Measurements from ENCODE around the gene NUP153.
"Not testable (repeated sequence)": the region's sequence is repeated elsewhere in the genome, so short reads cannot be mapped to it uniquely, and the experiment has no call there.

Gene NUP153

DNA sequence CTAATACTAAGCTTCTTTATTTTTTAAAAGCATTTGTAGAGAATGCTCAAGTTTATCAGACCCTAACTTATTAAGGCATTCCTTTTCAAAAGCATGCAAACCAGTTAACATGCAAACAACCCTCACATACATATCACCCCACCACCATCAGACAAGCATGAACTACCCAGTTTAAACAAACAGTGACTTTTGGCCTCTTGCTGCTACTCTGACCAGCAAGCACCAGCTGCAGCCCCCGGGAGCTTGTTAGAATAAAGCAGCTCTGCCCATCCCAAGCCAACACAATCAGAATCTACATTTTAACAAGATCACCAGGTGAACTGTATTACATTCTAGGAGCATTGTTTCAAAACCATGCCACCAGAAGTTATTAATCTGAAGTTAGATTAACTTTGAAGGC, 5.9 kb upstream of the NUP153 start:
- DNase-seq: no peak

DNA sequence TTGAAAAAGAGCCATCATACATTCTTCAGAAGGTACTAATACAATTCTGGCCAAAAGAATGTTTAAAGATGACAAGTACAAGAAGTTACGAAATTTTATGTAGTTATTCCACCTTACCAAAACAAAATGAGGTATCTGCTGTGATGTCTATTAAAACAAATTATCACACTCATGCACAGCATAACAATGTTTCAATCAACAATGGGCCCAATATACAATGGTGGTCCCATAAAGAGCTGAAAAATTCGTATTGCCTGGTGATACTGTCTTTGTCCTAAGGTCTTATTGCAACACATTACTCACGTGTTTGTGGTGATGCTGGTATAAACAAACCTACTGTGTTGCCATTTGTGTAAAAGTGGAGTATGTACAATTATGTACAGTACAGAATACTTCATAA, 3.6 kb upstream of the NUP153 start:
- no peak for DNase-seq

DNA sequence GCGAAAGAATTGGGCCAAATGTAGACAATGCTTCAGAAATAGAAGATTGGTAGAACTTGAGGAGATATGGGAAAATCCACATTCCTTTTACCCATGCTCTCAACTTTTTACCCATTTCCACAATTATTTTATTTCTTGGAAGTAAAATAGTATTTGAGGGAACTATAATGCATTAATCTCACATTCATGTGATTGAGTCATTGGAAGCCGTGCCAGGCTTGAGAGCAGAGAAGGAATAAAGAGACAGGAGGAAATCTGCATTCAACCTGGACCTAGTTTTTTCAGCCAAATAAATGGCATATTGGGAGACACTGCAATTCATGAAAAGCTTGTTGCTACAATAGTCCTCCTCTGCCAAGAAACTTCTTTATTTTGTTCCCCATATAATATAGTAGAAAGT, 2.8 kb upstream of the NUP153 start:
- DNase-seq: no peak

DNA sequence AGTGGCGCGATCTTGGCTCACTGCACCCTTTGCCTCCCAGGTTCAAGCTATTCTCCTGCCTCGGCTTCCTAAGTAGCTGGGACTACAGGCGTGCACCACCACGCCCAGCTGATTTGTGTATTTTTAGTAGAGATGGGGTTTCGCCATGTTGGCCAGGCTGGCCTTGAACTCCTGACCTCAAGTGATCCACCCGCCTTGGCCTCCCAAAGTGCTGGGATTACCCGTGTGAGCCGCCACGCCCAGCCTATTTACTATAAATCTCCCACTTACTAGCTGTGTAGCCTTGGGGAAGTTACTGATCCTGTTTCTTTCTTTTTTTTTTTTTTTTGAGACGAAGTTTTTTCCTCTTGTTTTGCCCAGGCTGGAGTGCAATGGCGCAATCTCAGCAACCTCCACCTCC, 1.3 kb upstream of the NUP153 start:
- DNase-seq: not testable (repeated sequence)

DNA sequence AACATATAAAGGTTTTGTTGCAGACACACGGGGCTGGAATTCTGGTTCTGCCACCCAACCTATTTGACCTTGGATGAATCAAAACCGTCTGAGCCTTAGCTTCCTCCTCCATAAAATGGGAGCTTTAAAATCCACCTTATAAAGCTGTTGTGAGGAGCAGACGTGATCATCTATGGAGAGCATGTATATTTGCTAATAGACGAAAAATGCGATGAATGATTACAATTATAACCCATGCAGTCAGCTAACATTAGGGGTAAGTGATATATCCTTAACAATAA, 586 bp upstream of the NUP153 start:
- no peak for DNase-seq

DNA sequence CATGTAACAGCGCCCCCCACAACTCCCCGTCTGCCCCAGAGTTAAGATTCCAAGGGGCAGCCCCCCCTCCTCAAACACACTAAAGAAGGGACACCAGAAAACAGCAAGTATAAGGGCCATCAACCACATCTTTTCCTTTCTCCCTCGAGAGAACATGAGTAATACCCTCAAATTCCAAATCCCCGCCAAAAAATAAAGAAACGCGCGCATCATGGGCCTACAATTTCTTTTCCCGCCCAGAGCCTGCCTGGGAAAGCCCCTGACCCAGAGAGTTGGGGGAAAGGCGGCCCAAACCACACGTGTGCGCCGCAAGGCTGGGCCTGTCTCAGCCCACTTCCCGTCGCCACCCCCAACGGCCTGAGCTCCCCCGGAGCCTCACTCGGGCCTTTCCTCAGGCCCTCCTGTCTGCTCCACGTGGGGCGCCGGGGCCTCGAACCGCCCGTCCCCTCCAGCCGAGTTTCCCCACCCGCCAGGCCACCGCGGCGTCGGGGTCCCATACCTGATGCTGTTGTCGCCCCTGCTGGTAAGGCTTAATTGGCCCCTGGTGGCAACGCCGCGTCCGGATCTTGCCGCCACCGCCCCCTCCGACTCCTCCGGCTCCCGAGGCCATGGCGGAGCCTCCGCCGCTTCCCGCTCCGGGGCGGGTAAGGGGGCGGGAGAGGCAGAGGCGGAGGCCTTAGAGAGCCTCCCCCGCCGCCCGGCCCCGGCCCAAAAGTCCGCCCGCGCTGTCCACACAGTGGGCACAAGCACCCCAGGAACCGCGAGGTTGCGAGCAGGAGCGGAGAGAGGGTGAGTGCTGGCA, 746 bp downstream of the NUP153 start:
- peak; percentile 72 for DNase-seq

DNA sequence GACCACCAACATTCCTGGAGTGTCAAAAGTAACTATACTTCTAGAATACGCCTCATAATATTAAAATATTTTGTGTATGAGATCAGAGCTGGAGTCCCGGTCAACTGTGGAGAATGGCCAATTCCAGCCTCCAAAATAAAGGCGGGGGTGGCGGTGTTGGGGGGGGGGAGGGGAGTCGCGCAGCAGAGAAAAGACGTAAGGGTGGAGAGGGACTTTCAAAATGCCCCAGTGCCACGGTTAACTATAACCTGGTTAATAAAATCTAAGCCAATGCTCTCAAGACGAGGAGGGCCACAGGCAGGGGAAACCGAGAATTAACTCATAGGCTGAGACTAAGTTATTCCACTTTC, 1.3 kb downstream of the NUP153 start:
- DNase-seq: no peak

DNA sequence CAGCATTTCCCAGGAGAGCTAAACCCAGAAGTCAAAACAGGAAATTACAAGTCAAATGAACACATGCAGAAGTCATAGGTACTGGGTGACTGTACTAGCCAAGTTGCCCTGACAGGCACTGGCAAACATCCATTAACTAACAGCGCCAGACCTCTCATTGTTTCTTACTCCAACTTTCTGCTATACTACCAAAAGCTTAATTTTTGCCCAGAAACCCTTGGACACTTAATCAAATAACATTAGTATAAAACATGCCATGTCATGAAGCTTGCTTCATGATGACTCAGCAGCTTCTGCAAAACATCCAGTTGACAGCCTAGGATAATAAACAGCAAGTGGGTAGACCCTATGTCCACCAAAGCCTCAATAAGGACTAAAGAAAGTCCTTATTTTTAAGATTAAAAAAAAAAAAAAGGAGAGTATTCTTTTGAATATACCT, 3.5 kb downstream of the NUP153 start:
- no peak for DNase-seq

DNA sequence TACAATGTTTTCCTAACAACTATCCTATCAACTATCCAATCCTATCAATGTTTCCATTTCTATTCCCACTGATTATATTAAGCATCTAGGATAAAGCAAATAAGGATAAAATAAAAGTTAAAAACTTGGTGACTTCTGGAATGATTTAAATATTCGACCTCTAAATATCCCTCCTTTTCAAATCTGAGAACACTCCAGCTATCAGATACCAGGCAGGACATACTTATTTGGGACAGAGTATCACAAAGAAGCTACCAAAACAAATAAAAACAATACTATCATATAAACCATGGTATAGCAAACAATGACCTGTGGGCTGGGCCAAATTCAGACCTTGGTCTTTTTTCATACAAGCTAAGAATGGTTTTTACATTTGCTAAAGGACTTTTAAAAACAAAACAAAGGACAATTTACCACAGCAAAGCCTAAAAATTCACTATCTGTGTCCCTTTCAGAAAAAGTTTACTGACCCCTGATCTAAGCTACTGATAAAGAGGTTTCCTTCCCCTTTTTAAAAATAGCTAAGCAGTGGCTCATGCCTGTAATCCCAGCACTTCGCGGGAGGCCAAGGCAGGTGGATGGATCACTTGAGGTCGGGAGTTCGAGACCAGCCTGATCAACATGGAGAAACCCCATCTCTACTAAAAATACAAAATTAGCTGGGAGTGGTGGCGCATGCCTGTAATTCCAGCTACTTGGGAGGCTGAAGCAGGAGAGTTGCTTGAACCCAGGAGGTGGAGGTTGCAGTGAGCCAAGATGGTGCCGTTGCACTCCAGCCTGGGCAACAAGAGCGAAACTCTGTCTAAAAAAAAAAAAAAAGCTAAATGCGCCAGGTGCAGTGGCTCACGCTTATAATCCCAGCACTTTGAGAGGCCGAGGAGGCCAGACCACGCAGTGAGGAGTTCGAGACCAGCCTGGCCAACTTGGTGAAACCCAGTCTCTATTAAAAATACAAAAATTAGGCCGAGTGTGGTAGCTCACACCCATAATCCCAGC, 6.0 kb downstream of the NUP153 start:
- DNase-seq: no peak

DNA sequence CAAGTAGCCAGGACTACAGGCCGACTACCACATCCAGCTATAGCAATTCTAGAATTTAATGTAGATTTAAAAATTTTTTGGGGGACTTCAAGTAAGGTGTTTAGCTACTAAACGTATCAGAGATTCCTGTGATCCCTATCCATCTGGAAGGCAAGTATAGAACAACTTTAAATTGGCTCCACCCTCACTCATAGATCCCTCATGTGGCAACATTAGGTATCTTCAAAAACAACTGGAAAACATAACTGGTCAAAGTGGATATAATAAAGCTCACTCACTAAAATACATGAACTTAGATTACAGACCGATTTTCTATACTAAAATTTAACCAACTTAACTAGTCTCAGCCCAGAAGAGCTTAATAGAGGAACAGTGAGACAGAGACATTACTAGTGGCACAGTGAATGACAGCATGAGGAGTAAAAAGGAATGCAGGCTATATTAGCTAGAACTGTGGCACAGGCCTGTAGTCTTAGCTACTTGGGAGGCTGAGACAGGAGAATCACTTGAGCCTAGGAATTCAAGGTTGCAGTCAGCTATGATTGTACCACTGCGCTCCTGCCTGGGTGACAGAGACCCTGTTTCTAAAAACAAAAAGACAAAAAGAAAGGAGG, 14.7 kb downstream of the NUP153 start:
- no peak for DNase-seq

DNA sequence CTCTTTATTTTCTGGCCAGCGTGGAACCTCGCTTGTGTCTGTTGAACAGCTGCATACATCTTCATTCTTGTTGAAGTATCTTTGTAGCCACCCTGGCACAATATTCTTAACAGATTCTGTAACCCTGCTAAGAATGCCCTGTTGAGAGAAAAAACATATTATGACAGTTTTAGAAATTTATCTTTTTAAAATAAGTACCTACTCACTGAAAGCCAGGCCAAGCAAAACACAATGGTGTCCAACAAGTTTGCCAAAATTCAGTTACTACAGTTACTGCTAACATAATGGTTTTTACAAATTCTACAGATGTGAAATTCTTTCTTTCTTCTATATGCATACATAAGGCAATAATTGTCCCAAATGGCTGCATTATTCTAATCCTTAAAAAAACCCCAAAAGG, 18.2 kb downstream of the NUP153 start:
- DNase-seq: no peak

DNA sequence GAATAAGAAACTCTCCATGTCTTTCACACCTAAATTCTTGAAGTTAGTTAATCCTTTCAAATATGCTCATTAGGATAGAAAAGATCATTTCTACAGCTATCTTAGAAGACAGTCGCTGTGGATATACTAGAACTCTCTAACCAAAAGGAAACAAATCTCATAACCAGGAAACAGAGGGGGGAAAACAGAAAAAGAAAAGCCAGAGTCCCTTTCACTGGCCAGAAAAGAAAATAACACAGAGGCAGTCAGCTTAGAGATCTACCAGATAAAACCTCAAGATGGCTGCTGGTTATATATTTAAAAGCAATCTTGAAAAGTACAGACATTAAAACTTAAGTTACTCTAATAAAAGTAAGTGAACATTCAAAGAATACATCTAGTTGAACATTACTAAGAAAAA, 19.6 kb downstream of the NUP153 start:
- no peak for DNase-seq

DNA sequence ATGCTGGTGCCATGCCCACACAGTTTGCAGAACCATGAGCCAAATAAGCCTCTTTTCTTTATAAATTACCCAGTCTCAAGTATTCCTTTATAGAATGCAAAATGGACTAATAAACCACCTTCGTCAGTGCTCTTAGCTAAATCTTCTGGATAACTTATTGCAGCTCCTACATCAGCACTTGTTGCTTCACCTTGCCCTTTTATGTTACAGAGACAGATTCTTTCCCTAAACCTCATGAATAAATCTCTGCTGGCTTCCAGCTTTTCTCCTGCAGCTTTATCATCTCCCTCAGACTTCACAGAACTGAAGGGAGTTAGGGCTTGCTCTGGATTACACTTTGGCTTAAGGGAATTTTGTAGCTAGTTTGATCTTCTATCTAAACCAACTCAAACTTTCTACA, 22.6 kb downstream of the NUP153 start:
- no peak for DNase-seq

DNA sequence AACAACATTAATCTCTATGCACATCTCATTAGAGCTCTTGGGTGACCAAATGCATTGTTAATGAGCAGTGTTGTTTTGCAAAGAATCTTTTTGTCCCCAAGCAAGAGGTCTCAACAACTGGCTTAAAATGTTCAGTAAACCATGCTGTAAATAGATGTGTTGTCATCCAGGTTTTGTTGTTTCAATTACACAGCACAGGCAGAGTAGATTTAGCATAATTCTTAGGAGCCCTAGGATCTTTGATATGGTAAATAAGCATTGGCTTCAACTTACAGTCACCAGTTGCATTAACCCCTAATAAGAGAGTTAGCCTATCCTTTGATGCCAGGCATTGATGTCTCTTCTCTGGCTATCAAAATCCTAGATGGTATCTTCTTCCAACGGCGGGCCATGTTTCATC, 23.3 kb downstream of the NUP153 start:
- no peak for DNase-seq

DNA sequence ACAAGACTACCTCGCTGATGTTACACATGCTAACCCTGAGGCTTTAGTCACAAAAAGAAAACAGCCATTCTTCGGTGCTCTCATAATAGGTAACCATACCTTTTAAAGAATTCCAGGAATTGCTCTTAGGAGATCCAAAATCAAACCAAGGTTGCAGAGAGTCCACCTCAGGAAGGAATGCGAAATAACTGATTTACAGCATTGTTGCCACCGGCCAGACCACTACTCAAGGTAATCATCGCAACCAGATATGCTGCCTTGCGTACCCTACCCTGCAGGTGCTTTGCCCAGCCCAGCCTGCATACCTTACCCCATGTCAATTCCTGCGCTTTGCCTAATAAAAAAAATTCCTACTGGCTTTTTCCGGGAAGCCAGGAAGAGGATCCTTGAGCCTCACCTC, 27.0 kb downstream of the NUP153 start:
- no peak for DNase-seq

DNA sequence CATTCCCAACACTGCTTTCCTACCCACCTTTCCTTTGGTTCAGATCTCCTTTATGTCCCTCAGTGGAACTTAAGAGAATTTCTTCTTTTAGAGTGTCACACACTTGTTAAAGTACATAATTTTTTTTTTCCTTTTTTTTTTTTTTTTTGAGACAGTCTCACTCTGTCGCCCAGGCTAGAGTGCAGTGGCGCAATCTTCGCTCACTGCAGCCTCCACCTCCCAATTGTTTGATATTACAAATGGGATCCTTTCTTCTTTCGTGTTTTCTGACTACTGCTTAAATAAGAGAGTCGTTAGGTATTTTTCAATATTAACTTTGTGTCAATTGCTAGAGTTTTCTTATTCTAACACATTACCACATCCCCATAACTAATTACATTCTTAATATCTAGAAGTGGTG, 29.1 kb downstream of the NUP153 start:
- no peak for DNase-seq

DNA sequence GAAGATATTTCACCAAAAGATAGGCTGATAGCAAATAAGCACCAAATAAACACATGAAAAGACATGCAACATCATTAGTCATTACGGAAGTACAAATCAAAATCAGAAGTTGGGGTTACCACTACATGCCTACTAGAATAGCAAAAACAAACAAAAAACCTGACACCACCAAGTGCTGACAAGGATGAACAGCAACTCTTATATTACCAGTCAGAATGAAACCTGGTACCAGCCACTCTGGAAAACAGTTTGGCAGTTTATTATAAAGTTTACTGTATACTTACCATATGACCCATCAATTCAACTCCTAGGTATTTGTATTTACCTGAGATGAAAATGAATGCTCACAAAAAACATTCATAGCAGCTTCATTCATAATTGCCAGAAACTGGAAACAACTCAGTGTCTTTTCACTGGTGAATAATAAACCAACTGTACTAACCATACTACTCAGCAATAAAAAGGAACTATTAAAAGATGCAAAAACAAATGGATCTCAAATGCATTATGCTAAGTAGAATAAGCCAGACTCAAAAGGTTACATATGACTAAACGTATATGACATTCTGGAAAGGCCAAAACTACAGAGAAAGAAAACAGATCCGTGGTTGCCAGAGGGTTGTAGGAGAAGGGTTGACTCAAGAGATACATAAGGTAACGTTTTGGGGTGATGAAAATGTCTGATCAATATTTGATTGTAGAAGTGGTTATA, 33.0 kb downstream of the NUP153 start:
- no peak for DNase-seq

DNA sequence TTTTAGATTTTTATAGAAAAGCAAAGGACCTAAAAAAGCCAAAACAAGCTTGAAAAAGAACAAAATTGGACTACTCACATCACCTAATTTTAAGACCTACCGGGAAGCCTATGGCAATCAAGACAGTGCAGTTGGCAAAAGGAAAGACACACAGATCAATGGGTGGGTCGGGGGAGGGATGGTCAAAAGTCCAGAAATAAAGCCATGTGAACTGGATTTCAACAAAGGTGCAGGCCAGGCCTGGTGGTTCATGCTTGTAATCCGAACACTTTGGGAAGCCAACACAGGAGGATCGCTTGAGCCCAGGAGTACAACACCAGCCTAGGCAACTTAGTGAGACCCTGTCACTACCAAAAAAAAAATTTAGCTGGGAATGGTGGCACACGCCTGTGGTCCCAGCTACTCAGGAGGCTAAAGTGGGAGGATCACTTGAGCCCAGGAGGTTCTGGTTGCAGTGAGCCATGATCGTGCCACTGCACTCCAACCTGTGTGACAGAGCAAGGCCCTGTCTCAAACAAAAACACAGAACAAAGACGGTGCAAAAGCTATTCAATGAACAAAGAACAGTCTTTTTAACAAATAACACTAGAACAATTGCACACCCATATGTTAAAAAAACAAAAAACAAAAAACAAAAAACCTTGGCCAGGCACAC, 34.5 kb downstream of the NUP153 start:
- no peak for DNase-seq

DNA sequence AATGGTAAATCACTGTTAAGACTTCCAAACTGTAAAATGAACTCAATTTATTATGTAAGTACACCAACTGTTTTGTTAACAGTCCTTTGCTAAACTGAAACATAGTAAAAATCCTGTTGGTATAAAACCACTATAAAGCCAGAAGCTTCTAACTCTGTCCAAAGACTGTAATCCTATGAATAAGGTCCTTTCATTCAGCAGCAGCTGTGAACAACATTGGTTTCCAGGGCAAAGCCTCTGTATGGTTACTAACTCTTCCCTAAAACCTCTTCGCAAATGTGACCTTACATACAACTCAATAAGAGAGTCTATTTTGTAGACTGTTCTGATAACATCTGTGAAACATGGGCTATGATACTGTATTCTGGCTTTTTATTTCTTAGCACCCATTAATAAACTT, 40.1 kb downstream of the NUP153 start:
- no peak for DNase-seq

DNA sequence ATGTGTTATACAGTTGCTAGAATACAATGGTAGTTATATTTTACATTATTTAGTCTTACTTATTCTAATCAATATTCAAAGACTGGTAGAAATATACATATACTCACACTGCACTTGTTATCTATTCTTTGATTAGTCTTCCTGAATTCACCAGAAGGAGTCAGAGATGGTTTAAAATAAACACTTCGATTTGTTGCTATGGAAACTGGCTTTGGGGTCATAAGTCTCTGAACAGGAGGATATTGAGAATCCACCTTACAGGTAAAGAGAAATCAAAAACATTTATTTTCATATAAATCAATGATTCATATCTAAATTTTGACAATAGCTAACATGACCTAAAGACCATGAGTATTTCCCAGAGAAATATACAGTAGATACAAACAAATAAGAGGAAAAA, 41.6 kb downstream of the NUP153 start:
- no peak for DNase-seq

DNA sequence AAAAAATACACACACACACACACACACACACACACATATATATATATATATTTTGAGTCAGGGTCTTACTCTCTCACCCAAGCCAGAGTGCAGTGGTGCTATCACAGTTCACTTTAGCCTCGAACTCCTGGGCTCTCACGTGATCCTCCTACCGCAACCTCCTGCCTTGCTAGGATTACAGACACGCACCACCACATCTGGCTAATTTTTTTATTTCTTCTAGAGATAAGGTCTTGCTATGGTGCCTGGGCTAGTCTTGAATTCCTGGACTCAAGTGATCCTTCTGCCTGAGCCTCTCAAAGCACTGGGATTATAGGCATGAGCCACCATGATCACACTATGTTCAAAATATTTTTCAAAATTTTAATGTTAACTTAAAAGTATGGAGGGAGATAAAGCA, 43.5 kb downstream of the NUP153 start:
- no peak for DNase-seq

DNA sequence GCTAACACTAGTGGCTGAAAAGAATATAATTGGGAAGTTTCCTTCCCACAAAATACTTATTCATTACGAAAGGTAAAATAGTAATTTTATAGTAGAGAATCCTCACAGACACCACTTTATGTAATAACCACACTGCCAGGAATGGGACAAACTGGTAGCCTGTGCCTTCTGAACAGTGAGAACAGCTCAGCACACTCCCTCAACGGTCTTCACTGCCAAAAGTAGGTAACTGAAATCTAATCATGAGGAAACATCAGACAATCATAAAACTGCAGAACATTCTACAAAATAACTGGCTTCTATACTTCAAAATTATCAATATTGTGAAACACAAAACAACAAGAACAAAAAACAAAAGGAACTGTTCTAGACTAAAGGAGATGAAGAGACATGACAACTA, 44.1 kb downstream of the NUP153 start:
- DNase-seq: no peak

DNA sequence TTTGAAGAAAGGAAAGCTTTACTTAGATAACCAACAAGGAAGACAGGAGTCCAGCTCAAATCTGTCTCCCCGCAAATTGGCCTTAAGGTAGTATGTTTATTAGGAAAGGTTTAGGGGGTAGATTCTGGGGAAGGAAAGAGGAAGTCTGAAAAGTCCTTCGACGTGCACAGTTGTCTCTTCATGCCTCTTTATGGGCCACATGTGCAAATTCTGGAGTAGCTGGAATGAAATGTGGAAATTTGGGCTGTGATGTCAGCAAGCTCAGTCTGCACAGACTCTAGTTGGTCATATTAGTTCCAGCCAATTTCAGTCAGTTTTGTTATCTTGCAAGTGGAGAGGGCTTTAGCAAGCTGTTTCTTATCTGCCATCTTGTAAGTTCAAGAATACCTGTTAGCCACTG, 50.1 kb downstream of the NUP153 start:
- DNase-seq: no peak
